GM21737 (cell line): Measurements from ENCODE around the gene C3orf62.

Source experiments
- ATAC-seq: cut with Tn5 transposase; IDR thresholded peaks from one replicate; pipeline ENCODE4 v1.9.1; 2021; ENCODE audit warnings: mild to moderate bottlenecking, moderate library complexity; ENCODE audit not compliant: unreplicated experiment

Gene C3orf62

DNA sequence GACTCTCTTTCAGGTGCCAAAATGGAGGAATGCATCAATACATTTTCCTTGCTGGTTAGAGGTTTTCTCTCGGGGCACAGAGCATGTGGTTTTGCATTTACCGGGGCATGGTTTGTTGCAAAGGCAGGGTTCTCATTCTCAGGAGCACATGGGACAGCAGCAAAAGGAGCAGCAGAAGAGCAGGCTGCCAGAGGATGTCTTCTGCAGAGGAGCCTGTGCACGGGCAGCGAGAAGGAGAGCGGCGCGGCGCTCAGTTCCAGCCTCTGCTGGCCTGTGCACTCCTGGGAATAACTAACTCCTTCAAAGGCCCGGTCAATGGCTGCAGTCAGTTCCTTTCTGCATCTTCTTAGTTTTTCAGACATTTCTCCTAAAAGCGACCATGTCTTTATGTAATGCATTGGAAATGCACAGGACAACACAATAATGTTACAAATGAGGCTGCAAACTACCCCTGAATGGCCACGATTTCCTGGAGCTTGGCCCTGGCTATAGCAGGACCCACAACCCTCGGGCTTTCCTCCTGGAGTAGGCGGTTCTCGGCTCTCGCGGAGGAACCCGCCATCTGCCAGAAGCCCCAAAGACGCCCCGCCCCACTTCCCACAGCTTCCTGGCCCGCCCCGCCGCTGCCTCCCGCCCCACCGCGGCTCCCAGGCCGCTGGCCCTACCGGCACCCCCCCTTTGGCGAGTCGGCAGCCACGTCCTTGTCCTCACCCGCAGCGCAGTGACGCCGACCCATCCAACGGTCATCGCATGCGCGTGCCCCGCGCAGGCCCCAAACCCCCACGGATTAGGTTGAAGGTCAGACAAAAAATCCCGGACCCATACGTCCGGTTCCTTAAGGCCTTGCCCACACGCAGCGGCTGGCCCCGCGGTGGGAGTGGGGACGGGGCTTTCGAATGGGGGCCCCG lies at the start of gene C3orf62:
TSS of gene C3orf62 (minus strand) at position 758 of the 908 bp plus-strand sequence. CDS start at position 398, 360 bp downstream.
- no peak for ATAC-seq

DNA sequence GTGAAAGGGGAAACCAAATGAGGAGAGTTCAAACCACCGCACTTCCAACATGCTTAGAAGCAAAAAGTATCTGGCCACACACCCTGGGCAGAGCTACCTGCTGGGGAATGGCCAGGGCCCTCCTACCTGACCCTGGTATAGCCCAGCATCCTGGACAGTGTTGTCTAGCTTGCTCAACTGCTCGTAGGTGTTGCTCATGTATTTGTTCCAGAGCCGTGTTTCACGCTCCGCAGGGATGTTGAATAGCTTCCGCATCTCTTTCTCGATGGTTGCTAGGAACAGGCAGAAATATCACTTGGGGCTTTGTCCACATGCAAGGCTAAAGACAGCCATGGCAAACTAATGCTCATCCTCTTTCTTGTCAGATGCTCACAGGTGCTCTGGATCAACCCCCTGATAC lies 47.7 kb upstream of the C3orf62 start:
- no peak for ATAC-seq

DNA sequence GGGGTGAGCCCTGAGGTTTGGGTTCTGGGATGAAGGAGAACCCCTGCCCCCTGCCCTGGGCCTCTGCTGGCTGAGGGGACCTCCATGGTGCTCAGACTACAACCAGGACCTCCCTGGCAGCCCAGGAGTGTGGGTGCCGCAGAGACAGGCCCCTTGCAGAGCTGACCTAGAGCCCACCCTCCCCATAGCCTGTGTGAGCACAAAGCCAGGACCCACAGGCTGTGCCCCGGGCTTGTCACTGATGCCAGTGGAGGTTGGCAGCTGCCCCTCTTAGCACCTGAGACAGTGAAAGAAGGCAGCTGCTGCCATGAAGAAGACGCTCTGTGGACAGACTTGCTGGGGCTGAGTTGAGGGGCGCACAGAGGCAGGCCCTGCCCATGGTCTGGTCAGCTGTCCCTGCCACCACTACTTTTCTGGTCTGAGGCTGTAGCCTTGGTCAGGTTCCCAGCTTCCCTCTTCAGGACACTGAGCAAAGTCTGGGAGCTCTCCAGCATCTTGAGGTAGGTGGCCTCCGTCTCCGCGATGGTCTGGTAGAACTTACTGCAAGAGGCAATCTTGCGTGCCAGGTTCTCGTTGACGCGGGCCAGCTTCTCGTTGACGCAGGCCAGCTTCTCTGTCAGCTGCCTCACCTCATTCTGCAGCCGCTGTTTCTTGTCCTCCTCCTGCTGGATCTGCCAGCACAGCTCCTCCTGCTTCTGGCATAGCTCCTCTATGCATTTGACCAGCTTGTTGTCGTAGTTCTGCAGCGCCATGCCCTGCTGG lies 39.8 kb upstream of the C3orf62 start:
- ATAC-seq = no peak

DNA sequence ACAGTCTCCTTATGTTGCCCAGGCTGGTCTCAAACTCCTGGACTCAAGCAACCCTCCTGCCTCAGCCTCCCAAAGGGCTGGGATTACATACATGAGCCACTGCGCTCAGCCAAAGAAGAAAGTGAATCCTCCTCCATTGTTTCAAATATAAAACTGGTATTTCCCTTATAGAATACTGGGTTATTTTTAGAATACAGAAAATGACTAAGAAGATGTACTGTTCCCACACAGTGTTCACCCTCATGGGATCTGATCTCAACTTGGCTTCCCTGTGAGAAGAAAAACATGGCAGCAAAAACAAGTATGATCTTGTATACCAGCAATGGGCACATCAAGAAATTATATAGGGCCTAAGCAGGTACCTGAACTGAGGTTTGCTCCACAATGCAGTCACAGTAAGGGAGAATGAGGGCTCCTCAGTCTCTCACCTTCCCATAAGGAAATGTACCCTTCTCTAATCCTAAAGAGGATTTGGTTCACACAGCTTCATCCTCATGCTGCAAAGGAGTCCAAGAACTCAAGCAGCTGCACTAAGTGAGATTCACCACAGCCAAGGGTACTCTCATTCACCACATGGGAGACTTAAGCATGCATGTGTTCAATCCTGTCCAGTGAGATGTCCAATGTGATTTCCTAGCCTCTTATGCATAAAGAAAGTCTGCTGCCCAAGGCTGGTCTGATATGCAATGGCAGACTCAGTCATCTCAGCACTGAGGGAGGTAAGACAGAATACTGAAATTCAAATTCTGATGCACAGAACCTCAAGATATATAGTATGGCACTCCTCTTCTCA lies 37.1 kb upstream of the C3orf62 start:
- no peak for ATAC-seq

DNA sequence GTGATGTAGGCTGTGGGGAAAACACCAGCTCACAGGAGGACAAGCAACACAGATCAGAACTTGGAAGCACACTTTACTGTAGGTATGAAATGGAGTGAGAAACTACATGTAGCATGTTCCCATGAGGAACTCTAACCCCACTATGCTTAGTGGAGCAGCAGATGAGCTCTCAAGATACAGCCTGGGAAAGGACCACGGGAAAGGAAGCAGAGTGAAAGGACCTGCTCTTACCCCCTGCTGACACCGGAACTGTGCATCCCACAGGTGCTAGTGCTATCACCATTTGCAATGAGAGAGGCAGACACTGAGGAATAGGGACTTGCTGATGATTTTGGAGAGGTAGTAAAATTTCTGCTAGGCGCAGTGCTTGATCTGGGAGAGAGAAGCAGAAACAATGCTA lies 34.3 kb upstream of the C3orf62 start:
- ATAC-seq = no peak

DNA sequence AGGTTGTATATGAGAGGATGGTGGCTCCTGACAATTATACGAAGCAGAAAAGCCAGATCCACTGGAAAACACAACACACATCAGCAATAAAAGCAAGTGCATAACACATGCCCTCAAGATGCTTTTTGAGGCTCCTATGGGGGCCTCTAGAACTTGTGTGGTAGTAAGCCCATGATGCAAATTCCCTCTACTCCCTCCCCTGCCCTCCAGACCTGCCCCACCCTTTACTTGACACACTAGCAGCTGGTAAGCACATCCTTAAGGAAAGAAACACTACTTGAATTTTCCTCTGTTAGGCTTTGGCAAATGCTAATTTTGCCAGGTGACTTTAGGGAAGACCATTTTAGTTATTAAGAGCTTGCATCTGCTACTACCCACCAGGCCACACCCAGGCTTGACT lies 33.6 kb upstream of the C3orf62 start:
- ATAC-seq = no peak

GRCh38 chr3:49305608-49306007 lies 28.6 kb upstream of the C3orf62 start:
- no peak for ATAC-seq

- no peak for ATAC-seq
Observed at GRCh38 chr3:49302613-49303012, 25.6 kb upstream of the C3orf62 start.

DNA sequence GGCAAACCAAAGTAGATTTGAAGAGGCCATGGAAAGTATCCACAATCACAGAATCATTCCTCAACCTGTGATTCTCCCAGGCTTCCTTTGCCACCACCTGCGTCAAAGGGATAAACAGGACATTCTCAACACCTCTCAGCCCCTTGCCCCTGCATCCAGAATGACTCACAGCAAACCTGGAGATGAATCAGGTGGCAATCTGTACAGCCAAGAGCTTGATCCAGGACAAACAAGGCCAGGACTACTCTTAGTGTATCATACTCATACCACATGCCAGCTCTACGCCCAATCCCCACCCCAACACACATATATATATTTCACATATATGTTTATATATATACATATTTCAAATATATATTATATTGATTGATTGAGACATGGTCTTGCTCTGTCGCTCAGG lies 23.6 kb upstream of the C3orf62 start:
- no peak for ATAC-seq

GRCh38 chr3:49298511-49298910 lies 21.5 kb upstream of the C3orf62 start:
- no peak for ATAC-seq

GRCh38 chr3:49296781-49297411 lies 19.9 kb upstream of the C3orf62 start:
- ATAC-seq = no peak

DNA sequence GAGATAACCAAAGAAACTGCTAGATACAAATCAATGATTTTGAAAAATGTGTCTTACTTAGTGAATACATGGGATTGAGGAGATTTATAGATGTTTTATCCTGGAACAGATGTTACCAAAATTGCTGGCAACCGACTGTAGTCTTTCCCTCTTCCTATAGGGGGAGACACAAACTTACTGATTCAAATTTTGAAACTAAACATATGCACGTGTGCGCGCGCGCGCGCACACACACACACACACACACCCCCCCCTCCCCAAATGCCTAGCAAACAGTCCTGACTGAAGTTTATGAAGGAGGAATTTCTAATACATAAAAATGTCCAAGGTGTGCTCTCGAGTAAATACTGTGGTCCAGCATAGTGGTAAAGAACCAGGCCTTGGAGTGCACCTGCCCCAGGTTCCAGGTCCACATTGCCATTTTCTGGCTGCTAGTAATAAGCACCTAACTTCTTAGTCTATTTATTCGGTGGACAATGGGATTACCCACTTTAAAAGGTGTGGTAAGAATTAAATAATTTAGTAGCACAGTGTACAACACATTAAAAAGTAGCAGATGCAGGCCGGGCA lies 18.5 kb upstream of the C3orf62 start:
- ATAC-seq = no peak

GRCh38 chr3:49294343-49294742 lies 17.3 kb upstream of the C3orf62 start:
- no peak for ATAC-seq

DNA sequence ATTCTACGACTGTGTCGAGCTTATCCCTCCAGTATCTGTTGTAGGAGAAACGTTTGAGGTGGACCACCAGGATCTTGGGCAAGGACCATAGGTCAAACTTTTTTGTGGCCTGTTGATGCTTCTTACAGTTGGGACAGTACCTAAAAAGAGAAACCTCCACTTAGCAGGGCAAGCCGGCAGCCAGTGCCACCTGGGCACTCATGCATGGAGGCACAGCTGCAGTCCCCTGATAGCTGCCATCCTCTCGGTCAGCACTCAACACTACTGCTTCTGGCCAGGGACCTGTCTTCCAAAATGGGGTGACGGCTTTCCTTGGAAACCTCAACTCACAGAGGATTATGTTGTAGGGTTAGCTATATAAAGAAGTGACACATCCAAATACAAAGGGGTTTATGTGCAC lies 7.0 kb upstream of the C3orf62 start:
- ATAC-seq = no peak

- no peak for ATAC-seq
Observed at GRCh38 chr3:49279376-49279775, 2.3 kb upstream of the C3orf62 start.

DNA sequence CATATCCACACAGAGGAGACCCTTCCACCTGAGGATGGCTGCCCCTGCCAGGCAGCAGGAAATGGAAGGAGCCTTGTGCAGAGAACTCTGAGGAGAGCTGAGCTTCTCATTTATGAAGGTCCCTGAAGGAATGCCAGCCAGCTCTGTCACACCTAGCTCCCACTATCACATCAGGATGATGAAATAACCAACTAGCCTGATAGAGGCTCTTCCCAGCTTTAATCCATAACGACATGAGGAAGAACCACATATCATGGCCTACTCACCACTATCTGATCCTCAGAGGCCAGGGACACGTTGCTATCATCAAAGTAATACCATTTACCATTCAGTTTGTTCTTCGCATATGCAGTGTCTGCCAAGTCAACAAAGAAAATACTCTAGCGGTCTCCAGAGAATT lies 1.5 kb upstream of the C3orf62 start:
- ATAC-seq = no peak

DNA sequence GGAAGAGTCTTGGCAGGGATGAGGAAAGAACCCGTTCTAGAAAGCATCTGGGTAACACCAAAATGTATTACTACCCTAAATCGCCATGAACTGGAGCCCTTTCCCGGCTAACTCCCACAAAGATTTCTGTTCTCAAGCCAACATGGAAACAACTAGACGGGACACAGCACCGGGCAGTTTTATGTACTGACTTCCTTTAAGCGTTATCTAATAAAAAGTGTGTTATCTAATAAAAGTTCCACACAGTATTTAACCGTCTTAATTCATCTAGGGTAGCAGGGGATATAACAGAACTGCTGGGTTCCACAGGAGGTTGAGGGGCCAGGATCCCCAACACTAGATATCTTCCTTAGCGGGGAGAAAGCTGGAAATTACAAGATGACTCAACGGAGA lies 347 bp upstream of the C3orf62 start:
- no peak for ATAC-seq

- ATAC-seq = no peak
Observed at GRCh38 chr3:49273825-49274532, 3.1 kb downstream of the C3orf62 start.

DNA sequence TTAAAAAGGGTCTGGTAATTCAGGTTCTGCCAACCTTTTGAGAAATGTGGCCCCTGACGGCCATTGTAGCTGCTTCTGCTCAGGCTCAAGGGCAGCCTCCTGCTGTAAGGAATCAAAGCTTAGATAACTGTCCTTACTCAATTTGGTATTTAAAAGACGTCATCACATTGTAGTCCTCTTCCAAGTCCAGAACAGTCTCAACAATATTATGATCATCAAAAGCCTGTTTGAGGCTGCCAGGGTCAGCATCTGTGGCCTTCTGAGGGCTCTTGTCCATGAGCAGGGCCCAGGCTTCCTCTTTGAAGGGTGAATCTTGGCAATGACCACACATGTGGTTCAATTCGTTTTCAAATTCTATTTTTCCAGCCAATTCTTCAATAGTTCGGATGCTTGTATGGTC lies 6.0 kb downstream of the C3orf62 start:
- ATAC-seq = no peak

DNA sequence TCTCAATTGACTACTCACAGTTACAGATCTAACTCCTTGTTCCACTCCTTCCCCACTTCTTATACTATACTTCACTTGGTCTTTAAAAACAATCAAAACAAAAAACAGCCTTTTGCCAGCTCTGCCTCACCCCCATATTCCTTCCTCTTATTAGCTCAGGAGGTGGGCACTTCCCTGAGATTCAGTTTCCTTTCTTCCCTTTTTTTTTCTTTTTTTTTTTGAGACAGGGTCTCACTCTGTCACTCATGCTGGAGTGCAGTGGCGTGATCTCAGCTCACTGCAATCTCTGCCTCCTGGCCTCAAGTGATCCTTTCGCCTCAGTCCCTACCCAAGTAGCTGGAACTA lies 6.9 kb downstream of the C3orf62 start:
- ATAC-seq = no peak
